C4-2B (cell line): ENCODE data around the gene ASXL2.

Experiments used
- H3K27ac ChIP-seq: fragments of 450-650 bp; 2 replicates; pipeline ENCODE4 v1.5.1; 2017
- ZFX ChIP-seq: fragments of 450-650 bp; IDR thresholded peaks from 2 replicates; pipeline ENCODE4 v1.6.1; 2017
- TF ChIP-seq, protein P1 (sequence below): fragments of 450-650 bp; conservative IDR thresholded peaks from 2 replicates; pipeline ENCODE4 v1.5.1; 2017; ENCODE audit warnings: mild to moderate bottlenecking

Gene ASXL2

GRCh38 chr2:25833566-25833965 is 44.7 kb downstream of the ASXL2 start:
- TF ChIP-seq, protein P1, sequence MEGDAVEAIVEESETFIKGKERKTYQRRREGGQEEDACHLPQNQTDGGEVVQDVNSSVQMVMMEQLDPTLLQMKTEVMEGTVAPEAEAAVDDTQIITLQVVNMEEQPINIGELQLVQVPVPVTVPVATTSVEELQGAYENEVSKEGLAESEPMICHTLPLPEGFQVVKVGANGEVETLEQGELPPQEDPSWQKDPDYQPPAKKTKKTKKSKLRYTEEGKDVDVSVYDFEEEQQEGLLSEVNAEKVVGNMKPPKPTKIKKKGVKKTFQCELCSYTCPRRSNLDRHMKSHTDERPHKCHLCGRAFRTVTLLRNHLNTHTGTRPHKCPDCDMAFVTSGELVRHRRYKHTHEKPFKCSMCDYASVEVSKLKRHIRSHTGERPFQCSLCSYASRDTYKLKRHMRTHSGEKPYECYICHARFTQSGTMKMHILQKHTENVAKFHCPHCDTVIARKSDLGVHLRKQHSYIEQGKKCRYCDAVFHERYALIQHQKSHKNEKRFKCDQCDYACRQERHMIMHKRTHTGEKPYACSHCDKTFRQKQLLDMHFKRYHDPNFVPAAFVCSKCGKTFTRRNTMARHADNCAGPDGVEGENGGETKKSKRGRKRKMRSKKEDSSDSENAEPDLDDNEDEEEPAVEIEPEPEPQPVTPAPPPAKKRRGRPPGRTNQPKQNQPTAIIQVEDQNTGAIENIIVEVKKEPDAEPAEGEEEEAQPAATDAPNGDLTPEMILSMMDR, result no peak
- H3K27ac ChIP-seq, result no peak overlapping the region

DNA sequence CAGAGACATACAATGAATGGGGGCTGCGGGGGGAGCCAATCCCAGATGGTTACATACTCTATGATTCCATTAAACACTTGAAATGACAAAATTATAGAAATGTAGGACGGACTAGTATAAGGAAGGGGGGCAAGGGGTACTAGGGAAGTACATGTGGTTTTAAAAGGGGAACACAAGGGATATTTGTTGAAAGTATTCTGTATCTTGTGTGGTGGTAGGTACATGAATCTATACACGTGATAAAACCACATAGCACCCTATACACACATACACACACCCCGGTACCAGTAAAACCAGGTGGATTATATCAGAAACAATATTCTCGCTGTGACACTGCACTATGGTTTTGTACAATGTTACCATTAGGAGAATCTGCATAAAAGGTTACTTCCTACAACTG is 45.4 kb downstream of the ASXL2 start:
- no peak for TF ChIP-seq ZFX
- TF ChIP-seq, protein P1, result no peak

GRCh38 chr2:25831746-25832449 is 46.4 kb downstream of the ASXL2 start:
- TF ChIP-seq, protein P1, result no peak
- no peak for TF ChIP-seq ZFX
- no peak overlapping the region for H3K27ac ChIP-seq

More for the DNA sequence above, 45.4 kb downstream of the ASXL2 start:
- no peak overlapping the region for H3K27ac ChIP-seq

GRCh38 chr2:25829828-25830227 is 48.5 kb downstream of the ASXL2 start:
- TF ChIP-seq, protein P1, result no peak
- TF ChIP-seq ZFX, result no peak
- H3K27ac ChIP-seq, result peak overlapping the region; percentile 61

GRCh38 chr2:25829377-25829704 is 48.9 kb downstream of the ASXL2 start:
- TF ChIP-seq, protein P1, result no peak
- no peak for TF ChIP-seq ZFX
- peak overlapping the region; percentile 61 for H3K27ac ChIP-seq

- H3K27ac ChIP-seq, result peak overlapping the region; percentile 38
Observed at GRCh38 chr2:25828532-25829376, 49.5 kb downstream of the ASXL2 start.

- no peak overlapping the region for H3K27ac ChIP-seq
- no peak for TF ChIP-seq ZFX
- TF ChIP-seq, protein P1, result no peak
Observed at GRCh38 chr2:25825238-25825637, 53.0 kb downstream of the ASXL2 start.
